HG03469 (cell line): Measurements from ENCODE around the gene SLAMF1.
"Not testable (repeated sequence)": the region's sequence is repeated elsewhere in the genome, so short reads cannot be mapped to it uniquely, and the experiment has no call there.

Source experiments
- ATAC-seq: cut with Tn5 transposase; IDR thresholded peaks from one replicate; pipeline ENCODE4 v1.9.1; 2021; ENCODE audit warnings: mild to moderate bottlenecking, moderate library complexity, moderate number of reproducible peaks; ENCODE audit not compliant: unreplicated experiment

The SLAMF1 gene

GRCh38 chr1:160567858-160568682 is 78.8 kb downstream of the SLAMF1 start:
- ATAC-seq = no peak

GRCh38 chr1:160567341-160567740 is 79.5 kb downstream of the SLAMF1 start:
- no peak for ATAC-seq

GRCh38 chr1:160565564-160565963 is 81.3 kb downstream of the SLAMF1 start:
- no peak for ATAC-seq

- not testable (repeated sequence) for ATAC-seq
Measured at GRCh38 chr1:160563230-160563629, 83.6 kb downstream of the SLAMF1 start.

GRCh38 chr1:160562745-160563144 is 84.1 kb downstream of the SLAMF1 start:
- not testable (repeated sequence) for ATAC-seq

GRCh38 chr1:160560806-160561205 is 86.0 kb downstream of the SLAMF1 start:
- no peak for ATAC-seq

GRCh38 chr1:160560045-160560705 is 86.7 kb downstream of the SLAMF1 start:
- no peak for ATAC-seq

- not testable (repeated sequence) for ATAC-seq
Measured at GRCh38 chr1:160559437-160559836, 87.4 kb downstream of the SLAMF1 start.

- no peak for ATAC-seq
Measured at GRCh38 chr1:160558660-160559380, 88.0 kb downstream of the SLAMF1 start.
